NK-92 treated with Interleukin-12 subunit alpha and Interleukin-12 subunit beta, amount 100 ng/mL, for 24 hours (cell line): ENCODE data around the gene HECTD3.
"Not testable (repeated sequence)": the region's sequence is repeated elsewhere in the genome, so short reads cannot be mapped to it uniquely, and the experiment has no call there.

Experiments
- DNase-seq: peaks from one replicate; lab custom pipeline; 2025; lab: John Stamatoyannopoulos, UW

The HECTD3 gene

GRCh38 chr1:44988531-44989156 is 22.5 kb downstream of the HECTD3 start:
- no peak for DNase-seq

- DNase-seq: no peak
These were observed 25.3 kb downstream of the HECTD3 start for GRCh38 chr1:44985747-44986359.

GRCh38 chr1:44977372-44977771 is 33.8 kb downstream of the HECTD3 start:
- DNase-seq: not testable (repeated sequence)

- DNase-seq: no peak
These were observed 34.9 kb downstream of the HECTD3 start for GRCh38 chr1:44976252-44976651.

- no peak for DNase-seq
These were observed 37.5 kb downstream of the HECTD3 start for GRCh38 chr1:44973645-44974044.

GRCh38 chr1:44970317-44970716 is 40.8 kb downstream of the HECTD3 start:
- no peak for DNase-seq

- DNase-seq: no peak
These were observed 46.7 kb downstream of the HECTD3 start for GRCh38 chr1:44964396-44964795.

- DNase-seq: no peak
These were observed 48.4 kb downstream of the HECTD3 start for GRCh38 chr1:44962729-44963128.

- not testable (repeated sequence) for DNase-seq
These were observed 49.1 kb downstream of the HECTD3 start for GRCh38 chr1:44962022-44962421.

- not testable (repeated sequence) for DNase-seq
These were observed 53.6 kb downstream of the HECTD3 start for GRCh38 chr1:44957566-44957965.

- not testable (repeated sequence) for DNase-seq
These were observed 55.0 kb downstream of the HECTD3 start for GRCh38 chr1:44956077-44956476.
